ENCODE data around the gene IRS1.

Gene IRS1

DNA sequence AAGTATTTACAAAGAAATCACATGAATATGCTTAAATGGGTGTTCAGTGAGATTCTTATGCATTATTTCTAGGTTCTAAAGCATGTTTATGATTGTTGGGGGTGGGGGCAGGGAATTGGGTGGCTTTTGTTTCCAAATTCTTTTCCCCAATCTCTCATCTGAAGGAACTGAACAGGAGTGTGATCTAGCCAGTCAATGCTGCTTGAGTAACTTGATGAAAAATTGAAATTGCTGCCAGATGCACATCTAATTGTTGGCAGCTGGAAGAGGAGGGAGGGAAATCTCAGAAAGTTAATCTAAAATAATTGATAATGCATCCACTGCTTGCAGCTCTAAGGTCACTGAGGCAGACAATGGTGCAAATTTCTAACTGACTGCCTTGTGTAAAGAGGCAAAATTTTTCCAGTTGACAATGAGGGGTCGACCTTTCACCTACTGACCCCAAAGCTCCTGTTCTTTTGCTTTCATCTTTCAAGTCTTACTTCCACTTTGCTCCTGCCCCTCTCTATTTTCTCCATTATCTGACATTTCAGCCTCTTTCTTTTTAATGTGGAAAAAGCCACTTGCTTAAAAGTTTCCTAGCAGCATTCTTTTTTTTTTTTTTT lies 53.3 kb downstream of the IRS1 start:
- Histone ChIP-seq H3K27ac (ENCODE audit: low read length) (no peak overlapping the region), H4K20me1 (ENCODE audit: insufficient read depth, low read length) (no peaks in the 10 kb centered on the region), H2AFZ (ENCODE audit: low read depth, low read length) (no peak overlapping the region), H3K79me2 (ENCODE audit: low read length) (no peaks in the 10 kb centered on the region), H3K27me3 (ENCODE audit: low read depth, low read length) (no peaks in the 10 kb centered on the region), H3K4me1 (ENCODE audit: low read length) (no peaks in the 10 kb centered on the region), H3K9ac (ENCODE audit: low read length) (no peak overlapping the region), H3K4me3 (ENCODE audit: low read length) (no peak overlapping the region), H3K36me3 (replicated peaks; ENCODE audit: low read depth, low read length) (no peaks in the 10 kb centered on the region), H3K9me3 (ENCODE audit: insufficient read depth, low read length) (no peaks in the 10 kb centered on the region), H3K4me2 (ENCODE audit: low read length) (no peak overlapping the region)
- TF ChIP-seq, protein P1, sequence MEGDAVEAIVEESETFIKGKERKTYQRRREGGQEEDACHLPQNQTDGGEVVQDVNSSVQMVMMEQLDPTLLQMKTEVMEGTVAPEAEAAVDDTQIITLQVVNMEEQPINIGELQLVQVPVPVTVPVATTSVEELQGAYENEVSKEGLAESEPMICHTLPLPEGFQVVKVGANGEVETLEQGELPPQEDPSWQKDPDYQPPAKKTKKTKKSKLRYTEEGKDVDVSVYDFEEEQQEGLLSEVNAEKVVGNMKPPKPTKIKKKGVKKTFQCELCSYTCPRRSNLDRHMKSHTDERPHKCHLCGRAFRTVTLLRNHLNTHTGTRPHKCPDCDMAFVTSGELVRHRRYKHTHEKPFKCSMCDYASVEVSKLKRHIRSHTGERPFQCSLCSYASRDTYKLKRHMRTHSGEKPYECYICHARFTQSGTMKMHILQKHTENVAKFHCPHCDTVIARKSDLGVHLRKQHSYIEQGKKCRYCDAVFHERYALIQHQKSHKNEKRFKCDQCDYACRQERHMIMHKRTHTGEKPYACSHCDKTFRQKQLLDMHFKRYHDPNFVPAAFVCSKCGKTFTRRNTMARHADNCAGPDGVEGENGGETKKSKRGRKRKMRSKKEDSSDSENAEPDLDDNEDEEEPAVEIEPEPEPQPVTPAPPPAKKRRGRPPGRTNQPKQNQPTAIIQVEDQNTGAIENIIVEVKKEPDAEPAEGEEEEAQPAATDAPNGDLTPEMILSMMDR (IDR thresholded peaks at IDR 0.05; ENCODE audit: low read depth, low read length), result no peak
- no peak for TF ChIP-seq EZH2phosphoT487 (IDR thresholded peaks at IDR 0.05; ENCODE audit: low read depth)

DNA sequence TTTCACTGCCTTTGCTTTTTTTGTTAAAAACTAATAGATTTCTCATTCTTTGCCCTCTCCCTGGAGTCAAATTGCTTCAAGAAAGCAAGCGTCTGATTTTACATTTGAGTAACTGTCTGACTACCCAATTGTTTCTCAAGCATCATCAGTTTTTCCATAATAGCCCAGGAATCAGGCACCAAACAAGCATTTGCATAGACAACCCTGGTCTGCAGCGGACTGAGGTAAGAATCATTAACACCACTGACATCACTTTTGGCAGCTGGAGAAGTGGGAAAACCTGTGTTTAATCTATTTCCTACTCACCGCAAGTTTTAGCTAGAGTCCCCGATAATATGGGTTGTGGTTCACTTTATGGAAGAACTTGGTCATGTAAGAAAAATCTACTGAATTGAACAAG lies 55.7 kb downstream of the IRS1 start:
- Histone ChIP-seq H3K4me3 (ENCODE audit: low read length) (no peak overlapping the region), H3K9ac (ENCODE audit: low read length) (no peak overlapping the region), H3K27me3 (ENCODE audit: low read depth, low read length) (no peaks in the 10 kb centered on the region; the same call in 1 of the 2 replicates), H3K4me2 (ENCODE audit: low read length) (no peak overlapping the region), H2AFZ (ENCODE audit: low read depth, low read length) (no peak overlapping the region), H4K20me1 (ENCODE audit: insufficient read depth, low read length) (no peaks in the 10 kb centered on the region), H3K36me3 (replicated peaks; ENCODE audit: low read depth, low read length) (no peaks in the 10 kb centered on the region), H3K4me1 (ENCODE audit: low read length) (no peaks in the 10 kb centered on the region), H3K79me2 (ENCODE audit: low read length) (no peaks in the 10 kb centered on the region), H3K27ac (ENCODE audit: low read length) (no peak overlapping the region), H3K9me3 (ENCODE audit: insufficient read depth, low read length) (no peaks in the 10 kb centered on the region)
- no peak for TF ChIP-seq EZH2phosphoT487 (IDR thresholded peaks at IDR 0.05; ENCODE audit: low read depth)
- TF ChIP-seq, protein P1 (IDR thresholded peaks at IDR 0.05; ENCODE audit: low read depth, low read length), result no peak

DNA sequence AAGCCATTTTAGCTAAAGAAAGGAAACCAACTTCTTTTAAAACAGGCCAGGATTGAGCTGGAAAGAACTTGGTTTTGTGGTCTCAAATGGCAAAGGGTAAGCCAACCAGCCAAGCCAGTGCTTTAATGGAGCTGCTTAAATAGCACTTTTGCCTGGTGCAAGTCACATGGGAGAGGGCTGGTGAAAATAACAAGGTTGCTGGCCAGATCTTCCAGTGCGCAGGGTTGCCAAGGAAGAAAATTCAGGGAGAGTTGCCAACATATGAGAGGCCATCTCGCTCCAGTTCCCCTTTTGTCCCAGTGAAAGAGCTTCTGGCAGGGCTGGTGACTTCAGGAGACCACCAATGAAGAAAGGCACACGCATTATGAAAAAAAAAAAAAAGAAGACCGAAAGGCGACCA lies 57.3 kb downstream of the IRS1 start:
- Histone ChIP-seq H3K27ac (ENCODE audit: low read length) (no peak overlapping the region), H3K4me1 (ENCODE audit: low read length) (no peaks in the 10 kb centered on the region), H3K79me2 (ENCODE audit: low read length) (no peaks in the 10 kb centered on the region), H3K9me3 (ENCODE audit: insufficient read depth, low read length) (no peaks in the 10 kb centered on the region), H4K20me1 (ENCODE audit: insufficient read depth, low read length) (no peaks in the 10 kb centered on the region), H3K27me3 (ENCODE audit: low read depth, low read length) (no peaks in the 10 kb centered on the region; the same call in 1 of the 2 replicates), H3K9ac (ENCODE audit: low read length) (no peak overlapping the region), H3K4me3 (ENCODE audit: low read length) (no peak overlapping the region), H2AFZ (ENCODE audit: low read depth, low read length) (no peak overlapping the region), H3K36me3 (replicated peaks; ENCODE audit: low read depth, low read length) (no peaks in the 10 kb centered on the region), H3K4me2 (ENCODE audit: low read length) (no peak overlapping the region)
- TF ChIP-seq, protein P1 (IDR thresholded peaks at IDR 0.05; ENCODE audit: low read depth, low read length), result no peak
- TF ChIP-seq EZH2phosphoT487 (IDR thresholded peaks at IDR 0.05; ENCODE audit: low read depth), result no peak

DNA sequence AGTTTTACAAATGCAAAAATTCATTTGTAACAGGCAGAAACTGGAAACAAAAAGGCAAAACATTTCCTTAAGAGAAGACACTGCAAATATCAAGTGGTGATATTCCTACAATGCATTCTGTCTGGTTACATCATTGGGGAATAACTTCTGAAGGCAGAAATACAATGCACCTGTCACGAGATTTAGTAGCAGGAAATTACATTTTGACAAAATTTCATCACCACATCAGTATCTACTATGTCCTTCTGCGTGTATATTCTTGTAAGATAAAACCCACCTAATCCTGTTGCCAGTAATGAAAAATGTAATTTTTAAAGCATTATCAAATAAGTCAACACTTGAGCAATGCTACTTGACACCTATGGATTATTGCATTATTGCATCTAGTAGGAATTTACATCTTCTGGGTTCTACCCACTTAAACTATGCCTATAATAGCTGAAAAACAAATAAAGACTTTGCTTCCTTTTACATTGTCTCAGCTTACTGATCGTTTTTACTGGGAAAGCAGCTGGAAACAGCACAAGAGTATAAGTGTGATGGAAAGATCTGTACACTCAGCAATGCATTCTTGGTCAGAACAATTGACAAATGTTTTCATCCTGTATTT lies 59.5 kb downstream of the IRS1 start:
- Histone ChIP-seq H3K9me3 (ENCODE audit: insufficient read depth, low read length) (no peaks in the 10 kb centered on the region), H3K4me2 (ENCODE audit: low read length) (no peak overlapping the region), H3K9ac (ENCODE audit: low read length) (no peak overlapping the region), H3K4me1 (ENCODE audit: low read length) (no peaks in the 10 kb centered on the region), H3K4me3 (ENCODE audit: low read length) (no peak overlapping the region), H3K79me2 (ENCODE audit: low read length) (no peaks in the 10 kb centered on the region), H2AFZ (ENCODE audit: low read depth, low read length) (no peak overlapping the region), H3K27ac (ENCODE audit: low read length) (no peak overlapping the region), H3K27me3 (ENCODE audit: low read depth, low read length) (no peaks in the 10 kb centered on the region; the same call in 1 of the 2 replicates), H3K36me3 (replicated peaks; ENCODE audit: low read depth, low read length) (no peaks in the 10 kb centered on the region), H4K20me1 (ENCODE audit: insufficient read depth, low read length) (no peaks in the 10 kb centered on the region)
- TF ChIP-seq EZH2phosphoT487 (IDR thresholded peaks at IDR 0.05; ENCODE audit: low read depth), result no peak
- TF ChIP-seq, protein P1 (IDR thresholded peaks at IDR 0.05; ENCODE audit: low read depth, low read length), result no peak
